PC-9 (cell line): ENCODE measurements around the gene MLEC. TPM values are rescaled to one million over a fixed set of nuclear protein-coding genes. Genes with fewer than 3 reads are reported as not detected.

Experiments used
- BruUV-seq: library from RNA; stranded (reverse); fragments of 400-500 nt; replicated peaks from 2 replicates; lab custom pipeline; 2021; lab: Mats Ljungman, UMichigan
- CTCF ChIA-PET: fragments of 300-600 bp; sonication (Branson Sonifier 250); formaldehyde crosslinking; loops from one replicate; lab custom pipeline; 2022; ENCODE audit warnings: antibody characterized with exemption; lab: Charles Lee
- POLR2A ChIA-PET: fragments of 300-600 bp; sonication (Branson Sonifier 250); formaldehyde crosslinking; loops from one replicate; lab custom pipeline; 2022; ENCODE audit warnings: antibody characterized with exemption; ENCODE audit not compliant: unreplicated experiment; lab: Charles Lee
- DNase-seq, 2 experiments: peaks; one replicate each; pipeline versions ENCODE4 v3.0.0 to v3.0.0-alpha.2; 2015 to 2022; ENCODE audit warnings: mixed read lengths in 1 of 2
- H2AFZ ChIP-seq: fragments of 200-600 bp; sonication (generic); 2 replicates; pipeline ENCODE4 v1.8.1; 2017; ENCODE audit warnings: antibody characterized with exemption
- H3F3A ChIP-seq: fragments of 200-600 bp; sonication (generic); 2 replicates; pipeline ENCODE4 v1.8.1; 2017; ENCODE audit warnings: antibody characterized with exemption, mild to moderate bottlenecking, low read depth; ENCODE audit not compliant: insufficient read depth
- H3K27ac ChIP-seq: fragments of 200-600 bp; sonication (generic); 2 replicates; pipeline ENCODE4 v1.6.1; 2016; ENCODE audit warnings: mixed run types
- H3K27me3 ChIP-seq: fragments of 200-600 bp; sonication (generic); 2 replicates; pipeline ENCODE4 v1.6.1; 2016; ENCODE audit warnings: low read depth, mixed run types; ENCODE audit not compliant: insufficient read depth
- H3K36me3 ChIP-seq: fragments of 200-600 bp; sonication (generic); 2 replicates; pipeline ENCODE4 v1.6.1; 2016; ENCODE audit warnings: low read depth, mixed run types
- H3K4me1 ChIP-seq: fragments of 200-600 bp; sonication (generic); replicated peaks from 2 replicates; pipeline ENCODE4 v1.6.1; 2016; ENCODE audit warnings: mixed run types; ENCODE audit not compliant: insufficient read depth
- H3K4me2 ChIP-seq: fragments of 200-600 bp; sonication (generic); 2 replicates; pipeline ENCODE4 v1.6.1; 2017; ENCODE audit warnings: mixed run types
- H3K4me3 ChIP-seq: fragments of 200-600 bp; sonication (generic); 2 replicates; pipeline ENCODE4 v1.6.1; 2016; ENCODE audit warnings: mixed run types
- H3K79me2 ChIP-seq: fragments of 200-600 bp; sonication (generic); 2 replicates; pipeline ENCODE4 v1.6.1; 2017; ENCODE audit warnings: low read depth, mixed run types
- H3K9me2 ChIP-seq: fragments of 200-600 bp; sonication (generic); 2 replicates; pipeline ENCODE4 v1.8.1; 2017; ENCODE audit warnings: mild to moderate bottlenecking; ENCODE audit not compliant: insufficient read depth
- H3K9me3 ChIP-seq: fragments of 200-600 bp; sonication (generic); 2 replicates; pipeline ENCODE4 v1.8.1; 2016; ENCODE audit warnings: low read depth; ENCODE audit not compliant: insufficient read depth
- H4K20me1 ChIP-seq: fragments of 200-600 bp; sonication (generic); 2 replicates; pipeline ENCODE4 v1.8.1; 2017; ENCODE audit not compliant: insufficient read depth
- CTCF ChIP-seq: fragments of 200-600 bp; sonication (generic); conservative IDR thresholded peaks from 2 replicates; pipeline ENCODE4 v1.6.1; 2017; ENCODE audit warnings: mixed run types, antibody characterized with exemption, mild to moderate bottlenecking, moderate library complexity
- EZH2 ChIP-seq: fragments of 200-600 bp; sonication (generic); IDR thresholded peaks from 2 replicates; pipeline ENCODE4 v1.8.0; 2017; ENCODE audit warnings: antibody characterized with exemption, low read depth
- intact Hi-C: fragments of 100-400 bp; cut with micrococcal nuclease; formaldehyde crosslinking; loops from one replicate; pipeline ENCODE4 v1.10.0; 2022; ENCODE audit not compliant: unreplicated experiment
- total RNA-seq: library from RNA; stranded (reverse); gene quantifications from 2 replicates; pipeline ENCODE4 v1.2.3, GENCODE V29; 2021

The MLEC gene
- total RNA-seq, 1 experiment from 2014 or later: 131 TPM

- POLR2A ChIA-PET: no interaction called here
- H3K4me1 ChIP-seq: no peaks in the 10 kb centered on the region
- no peak overlapping the region for H2AFZ ChIP-seq
- CTCF ChIA-PET: no interaction called here
- no peak overlapping the region for H3K4me2 ChIP-seq
- no TSS peak for BruUV-seq
- no peaks in the 10 kb centered on the region for H3K27me3 ChIP-seq
- no peaks in the 10 kb centered on the region for H3K36me3 ChIP-seq
- no peak for TF ChIP-seq EZH2
- no peak for TF ChIP-seq CTCF
- H3K79me2 ChIP-seq: no peaks in the 10 kb centered on the region
- no peaks in the 10 kb centered on the region for H3F3A ChIP-seq
- no peak overlapping the region for H3K27ac ChIP-seq
- no peaks in the 10 kb centered on the region for H3K9me2 ChIP-seq
- no peaks in the 10 kb centered on the region for H3K9me3 ChIP-seq
- intact Hi-C loops: no loop called here
- DNase-seq: no peak
- H4K20me1 ChIP-seq: no peaks in the 10 kb centered on the region
- no peak overlapping the region for H3K4me3 ChIP-seq
Measured at GRCh38 chr12:120737557-120738251, 50.8 kb downstream of the MLEC start.

GRCh38 chr12:120738252-120739030, 51.5 kb downstream of the MLEC start:
- H3K79me2 ChIP-seq: no peaks in the 10 kb centered on the region
- H3F3A ChIP-seq: no peaks in the 10 kb centered on the region
- no peak overlapping the region for H3K27ac ChIP-seq
- no peaks in the 10 kb centered on the region for H3K36me3 ChIP-seq
- no peaks in the 10 kb centered on the region for H3K9me3 ChIP-seq
- POLR2A ChIA-PET: no interaction called here
- no peak overlapping the region for H3K4me3 ChIP-seq
- H2AFZ ChIP-seq: no peak overlapping the region
- H3K9me2 ChIP-seq: no peaks in the 10 kb centered on the region
- no peak overlapping the region for H3K4me2 ChIP-seq
- CTCF ChIA-PET: no interaction called here
- no peak for DNase-seq
- no peaks in the 10 kb centered on the region for H3K4me1 ChIP-seq
- TF ChIP-seq EZH2 (no peak), CTCF (no peak)
- BruUV-seq: no TSS peak
- intact Hi-C loops: no loop called here
- H4K20me1 ChIP-seq: no peaks in the 10 kb centered on the region
- no peaks in the 10 kb centered on the region for H3K27me3 ChIP-seq

- POLR2A ChIA-PET: no interaction called here
- H3K79me2 ChIP-seq: no peaks in the 10 kb centered on the region
- no peak for DNase-seq
- no peak overlapping the region for H3K4me3 ChIP-seq
- BruUV-seq: no TSS peak
- CTCF ChIA-PET: no interaction called here
- H3K4me1 ChIP-seq: no peaks in the 10 kb centered on the region
- no peaks in the 10 kb centered on the region for H4K20me1 ChIP-seq
- intact Hi-C loops: no loop called here
- no peaks in the 10 kb centered on the region for H3K36me3 ChIP-seq
- H3K4me2 ChIP-seq: no peak overlapping the region
- H3K9me2 ChIP-seq: no peaks in the 10 kb centered on the region
- H3K9me3 ChIP-seq: no peaks in the 10 kb centered on the region
- no peaks in the 10 kb centered on the region for H3K27me3 ChIP-seq
- no peaks in the 10 kb centered on the region for H3F3A ChIP-seq
- TF ChIP-seq CTCF (no peak), EZH2 (no peak)
- no peak overlapping the region for H3K27ac ChIP-seq
- no peak overlapping the region for H2AFZ ChIP-seq
Measured at GRCh38 chr12:120739031-120739762, 52.2 kb downstream of the MLEC start.
